HG03159 (cell line): ENCODE data around the gene CNP.
"Not testable (repeated sequence)": the region's sequence is repeated elsewhere in the genome, so short reads cannot be mapped to it uniquely, and the experiment has no call there.

Experiments used
- ATAC-seq: cut with Tn5 transposase; IDR thresholded peaks from one replicate; pipeline ENCODE4 v1.9.1; 2021; ENCODE audit warnings: mild to moderate bottlenecking, moderate library complexity; ENCODE audit not compliant: unreplicated experiment

The CNP gene

DNA sequence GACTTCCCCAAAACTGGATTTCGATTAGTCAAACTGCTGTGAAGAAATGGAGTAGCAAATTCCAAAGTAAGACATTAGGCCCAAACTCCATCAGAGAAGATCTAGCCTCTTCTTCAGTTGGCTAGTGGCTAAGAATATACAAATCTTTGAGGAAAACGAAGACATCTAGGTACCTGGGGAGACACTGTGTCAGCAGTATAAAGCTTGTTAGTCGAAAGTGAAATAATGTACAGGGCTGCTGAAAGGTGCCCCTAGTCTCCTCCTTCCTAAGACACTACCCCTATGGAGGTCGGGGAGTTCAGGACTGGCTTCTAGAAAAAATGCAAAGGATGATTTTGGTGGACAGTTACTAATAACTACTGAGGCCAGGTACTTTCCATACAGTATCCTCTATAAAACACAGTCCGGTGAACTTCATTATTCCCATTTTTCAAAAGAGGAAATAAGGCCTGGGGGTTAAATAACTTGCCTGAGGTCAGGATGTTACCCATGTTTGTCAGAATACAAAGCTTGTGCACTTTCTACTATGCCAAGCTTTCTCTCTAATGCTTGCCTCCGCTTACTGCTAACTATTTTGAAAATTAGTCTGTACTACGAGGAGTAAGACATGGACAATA, 35.7 kb downstream of the CNP start:
- no peak for ATAC-seq

DNA sequence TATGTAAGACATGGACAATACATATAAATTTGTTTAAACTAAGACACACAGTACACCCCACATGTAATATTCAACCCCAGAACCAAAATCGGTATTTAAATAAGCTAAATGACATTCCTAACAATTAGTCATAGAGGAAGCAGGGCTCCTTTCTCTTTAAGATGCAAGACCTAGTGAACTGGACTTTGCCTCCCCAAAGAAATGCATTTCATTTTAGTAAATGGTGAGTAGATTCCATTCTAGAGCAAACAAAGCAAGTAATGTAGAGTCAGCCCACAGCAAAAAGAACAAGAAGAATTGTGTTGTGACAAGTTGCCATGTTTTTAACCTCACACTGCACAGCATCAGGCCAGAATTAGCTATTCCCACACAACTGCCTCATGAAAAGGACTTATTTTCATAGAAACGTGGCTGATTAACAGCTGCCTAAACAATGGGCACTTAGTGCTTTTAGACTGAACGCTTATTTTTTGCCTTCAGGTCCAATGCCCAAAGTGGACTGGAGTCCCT, 36.3 kb downstream of the CNP start:
- no peak for ATAC-seq

DNA sequence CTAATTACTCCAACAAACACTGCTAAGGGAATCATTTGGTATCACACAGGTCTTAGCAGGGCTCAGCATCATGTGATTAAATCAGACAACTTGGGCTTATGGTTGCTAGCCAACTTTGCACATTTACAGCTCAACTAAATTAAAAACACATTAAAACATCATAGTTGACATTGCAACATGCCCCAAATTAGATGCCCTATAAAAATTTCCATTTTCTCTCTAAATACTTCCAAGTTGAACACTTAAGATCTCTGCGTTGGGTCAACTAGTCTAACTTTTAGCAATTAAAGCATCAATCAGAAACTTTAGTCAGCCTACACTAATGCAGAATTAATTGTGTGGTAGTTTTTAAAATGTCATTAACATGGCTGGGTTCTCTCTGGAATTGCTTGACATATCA, 38.6 kb downstream of the CNP start:
- ATAC-seq, result no peak

DNA sequence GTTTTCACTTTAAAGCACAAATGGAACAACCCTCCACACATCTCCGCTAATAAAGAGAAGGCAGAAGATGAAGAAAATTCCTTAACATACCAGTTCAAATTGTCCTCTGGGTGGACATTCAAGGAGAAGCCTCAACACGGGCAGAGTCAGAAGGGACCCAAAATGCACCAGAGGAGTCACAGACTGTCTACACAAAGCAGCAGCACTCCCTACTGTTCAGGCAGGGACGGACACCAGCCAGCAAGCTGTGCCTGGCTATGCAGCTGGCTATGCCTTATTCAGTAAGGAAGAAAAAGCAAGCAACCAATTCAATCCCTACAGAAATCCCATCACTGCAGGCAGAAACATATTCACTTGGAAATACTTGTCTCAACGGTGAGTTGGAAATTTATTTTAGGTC, 42.6 kb downstream of the CNP start:
- ATAC-seq, result no peak

DNA sequence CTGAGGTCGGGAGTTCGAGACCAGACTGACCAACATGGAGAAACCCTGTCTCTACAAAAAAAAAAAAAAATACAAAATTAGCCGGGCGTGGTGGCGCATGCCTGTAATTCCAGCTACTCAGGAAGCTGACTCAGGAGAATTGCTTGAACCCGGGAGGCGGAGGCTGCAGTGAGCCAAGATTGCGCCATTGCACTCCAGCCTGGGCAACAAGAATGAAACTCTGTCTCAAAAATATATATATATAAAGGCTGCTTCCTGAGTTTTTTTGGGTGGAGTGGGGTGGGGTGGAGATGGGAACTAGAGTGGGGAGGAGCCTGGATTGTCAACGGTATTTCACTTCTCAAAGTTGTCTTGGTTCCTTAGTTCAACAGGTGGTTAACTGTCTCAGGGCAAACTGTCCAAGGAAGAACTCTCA, 43.7 kb downstream of the CNP start:
- not testable (repeated sequence) for ATAC-seq

DNA sequence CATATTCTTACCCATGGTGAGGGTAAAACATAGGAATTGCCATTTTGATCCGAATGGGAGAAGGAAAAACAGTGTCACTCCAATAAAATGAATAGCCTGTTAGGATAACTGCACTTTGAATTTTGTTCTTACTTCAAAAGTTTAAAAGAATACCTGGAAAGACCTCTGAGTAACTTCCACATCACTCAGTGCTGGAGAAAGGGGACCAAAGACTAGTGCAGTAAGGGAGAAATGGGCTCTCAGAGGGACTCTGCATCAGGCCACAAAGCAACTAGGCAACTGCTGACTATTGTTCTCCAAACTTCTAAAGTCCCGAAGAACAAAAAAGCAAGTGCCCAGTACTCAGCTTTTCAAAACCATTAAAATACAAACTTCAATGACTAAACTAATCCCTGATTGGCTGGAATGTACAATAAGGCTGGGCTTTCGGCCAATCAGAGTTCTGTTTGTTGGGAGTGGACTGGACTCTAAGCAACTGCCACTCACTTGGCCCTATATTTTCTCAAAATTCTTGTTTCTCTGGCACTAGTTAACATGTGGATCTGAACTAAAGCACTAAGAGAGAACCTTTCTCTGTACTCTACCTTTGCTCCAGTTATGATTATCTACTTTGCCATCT, 44.4 kb downstream of the CNP start:
- no peak for ATAC-seq

DNA sequence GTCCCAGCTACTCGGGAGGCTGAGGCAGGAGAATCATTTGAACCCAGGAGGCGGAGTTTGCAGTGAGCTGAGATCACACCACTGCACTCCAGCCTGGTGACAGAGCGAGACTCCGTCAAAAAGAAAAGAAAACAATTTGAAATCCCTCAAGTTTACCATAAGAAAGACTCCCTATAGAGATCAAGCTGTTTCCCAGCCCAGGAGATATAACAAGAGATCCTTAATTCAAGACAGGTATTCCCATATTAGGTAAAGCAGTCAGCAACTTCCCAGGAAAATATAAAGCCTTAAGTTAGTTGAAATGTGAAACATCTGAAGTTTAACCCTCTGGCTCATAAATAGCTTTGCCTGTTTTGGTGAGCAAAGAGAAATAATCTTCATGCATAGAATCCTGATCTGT, 45.8 kb downstream of the CNP start:
- not testable (repeated sequence) for ATAC-seq

DNA sequence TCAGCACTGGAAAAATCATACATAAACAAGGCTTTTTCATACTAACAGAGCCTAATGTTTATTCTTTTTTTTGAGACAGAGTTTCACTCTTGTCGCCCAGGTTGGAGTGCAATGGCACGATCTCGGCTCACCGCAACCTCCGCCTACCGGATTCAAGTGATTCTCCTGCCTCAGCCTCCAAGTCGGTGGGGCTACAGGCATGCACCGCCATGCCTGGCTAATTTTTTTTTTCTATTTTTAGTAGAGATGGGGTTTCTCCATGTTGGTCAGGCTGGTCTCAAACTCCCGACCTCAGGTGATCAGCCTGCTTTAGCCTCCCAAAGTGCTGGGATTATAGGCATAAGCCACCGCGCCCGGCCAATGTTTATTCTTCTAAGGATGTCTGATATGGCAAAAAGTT, 47.1 kb downstream of the CNP start:
- not testable (repeated sequence) for ATAC-seq

DNA sequence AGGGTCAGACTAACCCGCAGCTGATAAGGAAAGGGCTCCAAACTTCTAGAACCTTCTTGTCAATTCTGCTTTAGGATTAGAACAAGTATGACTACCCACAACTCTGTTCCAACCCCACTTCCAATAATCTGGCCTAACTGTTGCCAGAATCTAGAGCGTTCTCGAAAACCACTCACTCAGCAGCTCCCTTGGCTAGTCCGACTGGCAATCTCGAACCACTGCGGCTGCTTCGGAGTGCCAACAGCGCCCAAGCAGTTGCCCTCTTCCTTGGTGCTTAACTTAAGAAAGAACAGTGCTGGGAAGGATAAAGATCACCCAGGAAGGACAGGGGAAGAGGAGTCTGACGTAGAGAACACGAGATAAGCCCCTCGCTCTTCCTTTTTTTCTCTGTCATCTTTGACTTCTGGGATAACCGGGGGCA, 49.8 kb downstream of the CNP start:
- no peak for ATAC-seq

DNA sequence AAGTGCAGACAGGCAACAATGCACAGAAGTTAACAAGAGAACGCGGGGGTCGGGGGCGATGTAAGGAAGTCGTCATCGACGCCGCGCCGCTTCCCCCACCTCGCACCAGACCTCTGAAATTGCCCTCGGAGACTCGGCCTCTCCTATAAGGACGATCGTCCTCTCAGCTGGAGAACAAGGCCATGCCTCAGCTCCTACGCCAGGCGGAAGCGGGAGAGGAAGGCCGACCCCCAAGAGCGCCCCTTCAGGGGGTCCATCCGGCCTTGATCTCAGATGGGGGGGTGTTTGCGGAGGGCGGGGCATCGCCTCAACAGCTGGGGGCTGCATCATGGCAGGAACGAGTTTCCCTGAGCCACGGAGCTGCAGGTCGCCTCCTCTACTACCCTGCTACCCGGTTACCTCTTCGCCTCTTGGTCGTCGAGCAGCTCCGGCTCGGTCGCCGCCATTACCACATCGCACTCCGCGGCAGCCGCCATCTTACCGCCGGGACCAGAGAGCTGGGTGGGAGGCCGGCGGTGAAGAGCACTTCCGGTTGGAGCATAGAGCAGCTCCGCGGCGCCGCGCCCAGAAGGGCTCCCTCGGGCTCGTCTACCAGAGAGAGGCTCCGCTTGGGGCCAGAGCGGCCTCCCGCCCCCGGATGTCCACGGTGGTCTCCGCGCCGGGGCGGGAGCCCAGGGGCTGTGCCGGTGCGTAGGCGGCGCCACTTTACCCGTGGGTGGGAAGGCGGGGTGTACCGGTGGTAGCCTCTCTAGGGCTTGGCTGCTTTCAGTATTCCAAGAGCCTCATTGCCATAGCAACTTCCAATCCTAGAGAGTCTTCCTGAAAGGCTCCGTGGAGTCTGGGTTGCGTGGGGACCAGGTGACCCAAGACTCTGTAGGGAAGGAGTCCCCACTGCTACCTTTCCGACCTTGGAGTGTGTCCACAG, 50.6 kb downstream of the CNP start, which contains the start of gene DNAJC7:
Gene DNAJC7 (minus strand): TSS at position 499 of the 925 bp plus-strand sequence. CDS start 23 bp downstream, at position 476.
- ATAC-seq, result peak; percentile 76

DNA sequence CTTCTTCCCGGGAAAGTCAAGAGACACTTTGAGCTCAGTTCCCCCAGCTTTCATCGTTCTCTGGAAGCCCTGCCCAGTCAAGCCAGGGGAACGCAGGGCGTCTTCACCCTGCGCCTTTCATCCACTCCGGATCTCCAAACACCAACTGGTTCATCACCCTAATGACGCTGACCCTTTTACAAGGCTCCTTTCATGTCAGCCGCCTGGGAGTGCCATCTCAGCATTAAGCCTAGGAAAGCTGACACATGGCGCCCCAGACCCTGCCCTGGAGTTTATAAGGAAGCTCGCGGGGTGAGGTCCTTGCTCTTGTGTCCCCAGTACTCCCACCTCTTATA, 51.2 kb downstream of the CNP start:
- peak; percentile 10 for ATAC-seq

DNA sequence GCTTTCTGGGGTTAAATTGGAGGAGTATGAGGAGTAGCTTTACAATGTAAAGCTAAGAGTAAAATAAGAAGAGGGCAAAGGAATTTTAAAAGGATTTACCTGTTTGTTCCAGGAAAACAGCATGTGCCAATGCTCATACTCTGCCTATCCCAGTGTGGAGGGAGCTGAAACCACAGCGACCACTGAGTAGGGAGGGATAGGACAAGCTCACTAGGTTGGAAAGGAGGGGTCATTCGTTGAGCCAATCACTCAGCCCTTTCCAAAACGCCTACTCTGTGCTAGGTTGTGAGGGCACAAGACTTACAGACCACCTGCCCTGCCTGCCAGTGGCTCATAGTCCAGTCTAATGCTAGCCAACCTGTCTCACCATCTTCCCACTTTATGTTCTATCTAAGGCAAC, 51.7 kb downstream of the CNP start:
- ATAC-seq, result no peak

DNA sequence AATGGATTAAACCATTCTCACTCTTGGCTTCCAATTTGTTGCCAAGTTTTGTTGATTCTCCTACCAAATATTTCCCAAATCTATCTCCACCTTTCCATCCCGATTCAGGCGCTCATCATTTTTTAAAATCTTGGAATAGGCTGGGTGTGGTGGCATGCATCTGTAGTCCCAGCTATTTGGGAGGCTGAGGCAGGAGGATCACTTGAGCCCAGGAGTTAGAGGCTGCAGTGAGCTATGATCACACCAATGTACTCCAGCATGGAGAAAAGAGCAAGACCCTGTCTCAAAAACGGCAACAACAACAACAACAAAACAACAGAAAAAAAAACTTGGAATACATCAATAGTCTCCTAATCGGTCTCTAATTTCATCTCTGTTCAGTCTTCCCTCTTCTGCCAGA, 52.4 kb downstream of the CNP start:
- ATAC-seq, result no peak

DNA sequence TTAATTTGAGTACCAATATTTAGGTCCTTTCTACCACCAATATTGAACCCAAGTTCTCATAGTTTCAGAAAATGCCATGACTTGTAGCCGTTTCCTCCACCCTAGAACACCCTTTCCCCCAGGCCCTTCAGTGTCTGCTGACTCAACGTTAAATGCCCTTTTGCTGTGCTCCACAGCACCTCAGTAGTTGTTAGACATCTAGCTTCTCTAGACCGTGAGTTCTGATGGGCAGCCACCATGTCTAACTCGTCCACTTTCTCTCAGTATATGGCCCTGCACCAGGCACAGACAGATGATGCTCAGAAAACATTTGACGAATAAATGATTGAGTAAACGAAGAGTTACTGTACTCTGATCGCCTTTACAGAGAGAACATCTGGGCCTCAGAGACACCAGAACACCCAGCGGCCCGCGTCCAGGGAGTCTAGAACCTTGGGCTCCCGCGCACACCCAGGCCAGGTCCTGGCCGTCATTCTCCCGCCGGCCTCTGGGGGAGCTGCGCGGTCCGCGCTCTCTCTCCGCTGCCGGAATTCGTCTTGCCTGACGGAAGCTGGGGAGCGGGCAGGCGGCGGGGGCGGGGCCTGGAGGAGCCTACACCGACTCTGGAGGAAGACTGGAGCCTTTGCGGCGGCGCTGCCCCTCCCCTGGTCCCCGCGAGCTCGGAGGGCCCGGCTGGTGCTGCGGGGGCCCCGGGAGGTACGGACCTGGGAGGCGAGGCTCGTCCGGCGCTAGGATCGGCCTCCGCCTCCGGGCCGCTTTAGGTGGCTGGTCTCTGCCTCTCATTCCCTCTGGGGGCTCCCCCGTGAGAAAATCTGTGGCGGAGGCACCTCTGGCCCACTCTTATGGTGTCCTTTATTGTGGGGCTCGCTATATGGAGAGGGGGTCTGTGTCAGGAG, 53.2 kb downstream of the CNP start, which contains the start of gene NKIRAS2:
Gene NKIRAS2 (plus strand): TSS at position 582 of the 896 bp plus-strand sequence. CDS start 1,488 bp downstream, outside the sequence.
- peak; percentile 58 for ATAC-seq

DNA sequence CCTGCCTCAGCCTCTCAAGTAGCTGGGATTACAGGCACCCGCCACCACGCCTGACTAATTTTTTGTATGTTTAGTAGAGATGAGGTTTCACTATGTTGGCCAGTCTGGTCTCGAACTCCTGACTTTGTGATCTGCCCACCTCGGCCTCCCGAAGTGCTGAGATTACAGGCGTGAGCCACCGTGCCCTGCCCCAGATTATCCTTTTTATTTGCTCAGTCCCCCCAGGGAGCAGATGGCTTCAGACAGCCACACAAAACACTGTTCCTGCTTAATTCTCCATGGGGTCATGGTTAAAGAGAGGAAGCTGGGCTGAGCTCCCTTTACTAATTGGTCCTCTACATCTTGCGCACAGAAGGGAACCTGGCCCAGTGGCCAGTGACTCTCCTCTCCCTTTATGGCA, 54.2 kb downstream of the CNP start:
- not testable (repeated sequence) for ATAC-seq

DNA sequence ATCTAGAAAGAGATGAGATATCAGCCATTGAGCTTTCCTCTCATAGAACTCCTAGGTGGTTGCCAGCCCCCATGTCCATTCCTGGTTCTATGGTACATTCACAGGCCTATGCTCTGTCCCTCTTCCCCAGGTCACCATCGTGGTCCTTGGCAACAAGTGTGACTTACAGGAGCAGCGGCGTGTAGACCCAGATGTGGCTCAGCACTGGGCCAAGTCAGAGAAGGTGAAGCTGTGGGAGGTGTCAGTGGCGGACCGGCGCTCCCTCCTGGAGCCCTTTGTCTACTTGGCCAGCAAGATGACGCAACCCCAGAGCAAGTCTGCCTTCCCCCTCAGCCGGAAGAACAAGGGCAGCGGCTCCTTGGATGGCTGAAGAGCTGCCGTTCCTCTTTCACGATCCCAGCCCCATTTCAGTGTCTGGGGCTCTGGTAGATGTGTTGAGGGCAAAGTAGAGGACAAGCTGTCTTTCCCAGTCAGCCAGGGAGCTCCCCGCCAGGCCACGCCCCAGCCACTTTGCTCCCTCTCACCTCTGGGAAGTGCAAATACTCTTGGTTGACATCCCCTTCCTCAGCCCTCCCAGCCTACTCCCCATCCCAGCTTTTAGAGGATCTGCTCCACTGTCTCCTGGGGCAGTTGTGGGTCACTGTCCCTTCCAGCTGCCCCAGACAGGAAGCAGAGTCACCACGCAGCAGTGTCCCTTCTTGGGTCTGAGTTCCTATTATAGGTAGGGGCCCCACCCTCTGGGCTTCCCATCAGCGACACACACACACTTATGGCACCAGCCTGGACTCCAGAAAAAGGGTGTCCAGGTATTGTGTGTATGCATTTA, 57.1 kb downstream of the CNP start:
- no peak for ATAC-seq

DNA sequence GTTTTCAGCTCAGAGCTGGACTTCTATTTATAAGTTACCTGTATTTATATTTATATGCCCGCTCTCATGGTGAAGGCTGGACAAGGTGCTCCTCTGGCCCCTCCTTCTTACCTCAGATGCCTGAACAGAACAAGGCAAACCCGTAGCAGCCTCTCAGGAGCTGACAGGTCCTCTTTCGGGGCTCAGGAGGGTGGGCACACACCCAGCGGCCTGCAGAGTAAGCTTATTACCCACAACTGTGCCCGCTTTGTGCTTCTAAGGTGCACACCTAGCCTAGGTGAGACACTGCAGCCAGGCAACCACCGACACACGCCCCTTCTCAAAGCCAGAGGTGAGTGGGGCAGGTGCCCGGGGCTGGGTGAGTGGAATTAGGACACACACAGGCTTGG, 58.6 kb downstream of the CNP start:
- ATAC-seq, result no peak

DNA sequence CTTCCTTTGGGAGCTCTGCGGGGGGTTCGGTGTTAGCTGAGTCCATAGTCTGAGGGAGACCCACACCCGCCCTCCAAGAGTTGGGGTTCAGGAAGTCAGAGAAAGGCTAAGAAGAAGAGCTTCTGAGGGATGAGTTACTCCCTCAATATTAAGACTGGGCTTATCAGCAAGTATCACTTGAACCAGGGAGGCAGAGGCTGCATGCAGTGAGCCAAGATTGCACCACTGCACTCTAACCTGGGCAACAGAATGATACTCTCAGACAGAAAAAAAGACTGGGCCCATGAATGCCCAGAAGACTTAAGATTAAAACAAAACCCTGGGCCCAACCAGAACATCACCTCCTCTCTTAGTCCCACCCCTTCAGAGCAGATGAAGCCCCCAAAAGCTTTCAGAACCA, 59.3 kb downstream of the CNP start:
- no peak for ATAC-seq

DNA sequence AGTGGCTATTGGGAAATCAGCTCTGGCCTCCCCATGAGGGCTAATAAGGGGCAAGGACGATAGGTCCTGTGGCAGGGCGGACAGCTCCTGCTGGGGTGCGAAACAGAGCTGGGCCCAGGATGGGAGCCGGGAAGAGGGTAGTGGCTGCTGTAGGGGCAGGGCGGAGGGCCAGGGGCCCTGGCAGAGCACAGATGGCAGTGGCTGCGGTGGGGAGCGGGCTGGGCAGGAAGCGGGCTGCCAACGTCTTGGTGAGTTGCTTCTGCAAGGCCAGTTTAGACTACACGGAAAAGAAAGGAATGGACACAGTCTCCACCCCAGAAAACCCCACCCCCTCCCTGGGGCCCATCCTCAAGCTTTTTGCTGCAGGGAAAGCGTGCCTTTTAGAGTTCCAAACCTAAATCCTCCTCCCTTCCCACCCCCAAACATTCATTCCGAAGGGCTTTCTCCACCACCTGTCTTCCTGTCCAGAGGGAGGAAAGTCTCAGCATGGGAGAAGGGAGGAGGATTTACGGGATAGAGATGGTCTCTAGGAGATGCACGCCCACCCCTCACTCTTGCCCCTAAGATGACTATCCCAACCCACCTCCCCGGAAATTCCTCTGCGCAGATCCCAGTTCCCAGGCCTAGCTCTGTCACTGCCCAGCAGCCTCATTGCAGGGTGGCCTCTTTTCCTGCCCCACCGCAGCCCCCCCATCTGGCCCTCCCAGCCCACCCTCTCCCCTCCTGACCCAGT, 60.4 kb downstream of the CNP start:
- no peak for ATAC-seq
